Glomerular endothelial cell (primary cell): Measurements from ENCODE around the gene PRRT2. TPM values are rescaled to one million over a fixed set of nuclear protein-coding genes. Genes with fewer than 3 reads are reported as not detected.
A peak's percentile ranks its signal among the peaks of the same experiment; 100 is the strongest.
"Not testable (repeated sequence)": the region's sequence is repeated elsewhere in the genome, so short reads cannot be mapped to it uniquely, and the experiment has no call there.

Experiments used
- DNase-seq: peaks from one replicate; pipeline ENCODE4 v3.0.0-alpha.2; 2011; ENCODE audit warnings: low read depth, low spot score; ENCODE audit errors: extremely low read depth
- total RNA-seq: library from RNA; depleted of rRNA; stranded (reverse); fragments of >200 nt; gene quantifications from 2 replicates; pipeline ENCODE4 v1.2.3, GENCODE V29; 2015

Gene PRRT2
- 0.41 and 0.44 TPM in 2 replicates for total RNA-seq

DNA sequence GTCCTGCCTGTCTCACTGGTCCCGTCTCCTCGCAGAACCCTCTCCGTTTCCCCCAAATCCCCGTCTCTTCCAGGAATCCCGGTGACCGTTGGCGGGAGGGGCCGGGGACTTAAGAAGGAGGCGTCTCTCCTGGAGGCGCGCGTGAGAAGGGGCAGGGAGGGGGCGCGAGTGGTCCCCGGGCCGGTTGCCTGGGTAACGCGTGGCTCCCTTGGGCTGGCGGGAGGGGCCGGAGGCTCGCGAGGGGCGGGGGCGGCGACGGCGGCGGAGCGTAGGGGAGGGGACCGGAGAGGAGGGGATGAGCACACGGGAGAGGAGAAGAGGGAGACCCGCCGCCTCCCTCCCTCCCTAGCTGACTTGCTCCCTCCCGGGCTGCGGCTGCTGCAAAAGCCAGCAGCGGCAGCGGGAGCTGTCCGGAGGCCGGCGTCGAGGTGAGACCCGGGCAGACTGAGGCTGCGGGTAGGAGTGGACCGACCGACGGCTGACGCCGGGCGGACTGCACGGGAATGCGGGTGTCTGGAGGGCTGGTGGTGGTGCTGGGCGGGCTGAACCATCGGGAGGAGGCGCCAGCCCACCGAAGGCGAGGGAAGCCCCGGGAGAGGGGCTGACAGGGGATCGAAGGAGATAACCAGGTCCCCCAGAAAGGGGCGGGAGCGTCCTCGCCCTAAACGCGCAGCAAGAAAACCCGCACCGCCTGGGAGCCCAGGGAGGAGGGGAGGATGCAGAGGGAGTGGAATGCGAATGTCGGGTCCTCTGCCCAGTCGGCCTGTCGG, at the start of gene PRRT2:
PRRT2 (plus strand) TSS at position 298 of the 770 bp plus-strand sequence. CDS start 862 bp downstream, outside the sequence.
- DNase-seq, result no peak

DNA sequence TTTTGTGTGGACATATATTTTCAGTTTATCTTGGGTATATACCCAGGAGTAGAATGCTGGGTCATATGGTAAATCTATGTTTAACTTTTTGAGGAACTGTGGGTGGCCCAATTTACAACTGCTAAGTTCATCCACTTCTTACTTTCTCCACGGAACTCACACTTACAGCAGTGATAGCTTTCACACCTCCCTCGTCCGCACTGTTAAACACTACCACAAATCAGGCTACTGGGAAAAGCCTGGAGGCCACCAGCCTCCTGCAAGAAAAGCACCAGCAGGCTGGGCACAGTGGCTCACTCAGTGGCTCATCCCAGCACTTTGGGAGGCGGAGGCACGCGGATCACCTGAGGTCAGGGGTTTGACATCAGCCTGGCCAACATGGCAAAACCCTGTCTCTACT, 48.7 kb upstream of the PRRT2 start:
- no peak for DNase-seq

DNA sequence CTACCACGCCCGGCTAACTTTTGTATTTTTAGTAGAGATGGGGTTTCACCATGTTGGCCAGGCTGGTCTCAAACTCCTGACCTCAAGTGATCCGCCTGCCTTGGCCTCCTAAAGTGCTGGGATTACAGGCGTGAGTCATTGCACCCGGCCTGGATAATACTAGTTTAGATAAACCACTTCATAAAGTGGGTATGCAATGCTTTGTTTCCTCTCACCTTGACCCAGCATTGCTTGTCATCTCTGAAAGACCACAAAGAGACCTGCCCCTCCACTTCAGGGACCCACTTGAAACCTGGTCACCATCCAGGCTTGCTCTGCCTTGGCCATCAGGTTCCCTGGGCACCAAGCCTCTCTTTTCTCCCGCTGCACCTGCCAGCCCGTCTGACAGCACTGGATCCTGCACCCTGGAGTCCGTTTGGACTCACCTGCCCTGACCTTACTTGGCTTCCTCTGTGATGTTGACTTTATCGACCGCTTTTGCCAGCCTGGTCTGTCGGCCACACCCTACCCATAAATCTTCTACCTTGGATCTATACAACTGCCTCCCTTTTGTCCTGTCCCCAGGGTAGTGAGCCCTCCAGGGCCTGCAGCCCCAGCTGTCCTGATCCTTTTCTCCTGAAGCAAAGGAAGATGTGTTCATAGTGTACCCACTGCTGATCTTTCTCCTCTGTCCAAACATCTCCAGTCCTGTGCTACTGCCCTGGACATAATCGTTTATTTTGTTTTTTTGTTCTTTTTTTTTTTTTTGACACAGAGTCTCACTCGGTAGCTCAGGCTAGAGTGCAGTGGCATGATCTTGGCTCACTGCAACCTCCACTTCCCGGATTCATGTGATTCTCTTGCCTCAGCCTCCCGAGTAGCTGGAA, 46.6 kb upstream of the PRRT2 start:
- no peak for DNase-seq

DNA sequence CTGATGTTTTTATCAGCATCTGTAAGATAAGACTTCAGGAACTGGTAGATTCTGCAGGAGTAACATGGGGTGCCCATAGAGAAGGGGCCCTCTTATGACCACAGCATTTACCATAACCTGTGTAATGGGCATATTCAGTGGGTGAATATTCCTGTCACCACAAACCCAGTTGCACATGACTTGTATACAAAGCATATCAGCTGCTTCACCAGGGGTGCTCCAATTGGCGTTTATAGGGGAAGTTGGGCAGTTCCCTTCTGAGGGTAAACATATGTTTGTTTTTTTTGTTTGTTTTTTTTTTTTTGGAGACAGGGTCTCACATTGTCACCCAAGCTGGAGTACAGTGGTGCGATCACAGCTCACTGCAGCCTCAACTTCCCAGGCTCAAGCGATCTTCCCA, 45.4 kb upstream of the PRRT2 start:
- DNase-seq, result no peak

DNA sequence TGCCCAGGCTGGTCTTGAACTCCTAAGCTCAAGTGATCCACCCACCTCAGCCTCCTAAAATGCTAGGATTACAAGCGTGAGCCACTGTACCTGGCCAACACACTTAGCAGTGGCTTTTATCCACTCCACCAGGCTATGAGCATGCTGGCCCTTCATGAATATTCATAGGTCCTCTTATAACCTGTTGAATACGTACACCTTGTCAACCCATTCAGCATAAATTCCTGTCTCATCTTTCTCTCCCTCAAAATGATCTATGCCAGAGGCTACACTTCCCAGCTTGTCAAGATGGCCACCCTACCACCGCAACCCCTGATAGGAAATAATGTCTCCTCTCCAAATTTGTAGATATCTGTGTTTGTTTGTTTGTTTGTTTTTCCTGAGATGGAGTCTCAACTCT, 44.9 kb upstream of the PRRT2 start:
- no peak for DNase-seq

DNA sequence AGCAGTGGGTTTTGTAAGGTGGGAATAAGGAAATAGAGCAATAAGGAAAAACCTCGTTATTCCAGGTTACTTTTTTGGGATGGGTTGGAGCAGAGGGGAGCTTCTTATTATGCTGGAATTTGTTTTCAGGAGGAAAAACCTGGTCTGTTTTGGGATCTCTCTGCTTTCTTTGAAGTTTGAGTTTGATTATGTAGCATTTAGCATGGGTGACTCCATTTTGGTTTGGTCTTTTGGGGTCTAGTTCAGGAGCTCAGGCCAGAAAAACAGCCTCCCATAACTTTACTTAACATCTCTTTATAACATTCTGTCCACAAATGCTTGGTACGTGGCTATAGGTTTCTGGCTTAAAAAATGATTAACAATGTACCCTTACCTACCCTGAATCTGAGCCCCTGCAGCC, 42.5 kb upstream of the PRRT2 start:
- DNase-seq, result no peak

DNA sequence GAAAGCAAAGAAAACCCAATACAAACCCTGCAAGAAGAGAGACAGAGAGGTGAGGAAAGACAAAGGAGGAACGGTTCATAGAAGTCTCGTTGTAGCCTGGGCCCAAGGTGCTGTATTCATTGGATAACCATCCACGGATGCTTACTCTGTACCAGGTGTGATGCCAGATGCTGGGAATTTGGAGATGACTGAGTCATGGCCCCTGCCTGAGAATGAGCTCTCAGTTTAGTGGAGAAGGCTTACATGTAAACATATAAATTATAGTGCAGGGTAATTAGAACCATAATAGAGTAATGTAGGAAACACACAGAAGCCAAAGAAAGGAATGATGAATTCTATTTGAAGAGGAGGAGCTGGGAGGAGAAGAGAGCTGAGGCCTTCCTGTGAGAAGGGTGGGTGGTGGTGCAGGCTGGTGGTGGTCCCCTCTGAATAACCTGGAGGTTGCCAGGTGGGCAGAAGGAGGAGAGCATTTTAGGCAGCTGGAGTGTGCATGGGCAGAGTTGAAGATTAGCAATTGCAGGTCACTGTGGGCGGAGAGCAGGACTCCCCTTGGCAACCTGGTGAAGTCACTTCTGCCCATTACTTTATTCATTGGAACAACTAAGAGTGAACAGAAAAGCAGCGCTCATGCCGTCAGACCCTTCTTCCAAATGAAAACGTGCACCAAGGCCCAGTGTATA, 41.6 kb upstream of the PRRT2 start:
- DNase-seq, result no peak

DNA sequence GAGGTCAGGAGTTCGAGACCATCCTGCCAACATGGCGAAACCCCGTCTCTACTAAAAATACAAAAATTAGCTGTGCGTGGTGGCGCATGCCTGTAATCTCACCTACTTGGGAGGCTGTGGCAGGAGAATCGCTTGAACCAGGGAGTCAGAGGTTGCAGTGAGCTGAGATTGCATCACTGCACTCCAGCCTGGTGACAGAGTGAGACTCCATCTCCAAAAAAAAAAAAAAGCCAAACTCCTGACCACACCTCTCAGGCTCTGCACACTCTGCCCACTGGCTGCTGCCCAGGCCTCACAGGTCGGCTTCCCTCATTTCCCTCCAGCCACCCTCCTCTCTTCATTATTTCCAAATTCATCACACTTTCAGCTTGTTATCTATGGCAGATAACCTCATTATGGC, 39.7 kb upstream of the PRRT2 start:
- not testable (repeated sequence) for DNase-seq

DNA sequence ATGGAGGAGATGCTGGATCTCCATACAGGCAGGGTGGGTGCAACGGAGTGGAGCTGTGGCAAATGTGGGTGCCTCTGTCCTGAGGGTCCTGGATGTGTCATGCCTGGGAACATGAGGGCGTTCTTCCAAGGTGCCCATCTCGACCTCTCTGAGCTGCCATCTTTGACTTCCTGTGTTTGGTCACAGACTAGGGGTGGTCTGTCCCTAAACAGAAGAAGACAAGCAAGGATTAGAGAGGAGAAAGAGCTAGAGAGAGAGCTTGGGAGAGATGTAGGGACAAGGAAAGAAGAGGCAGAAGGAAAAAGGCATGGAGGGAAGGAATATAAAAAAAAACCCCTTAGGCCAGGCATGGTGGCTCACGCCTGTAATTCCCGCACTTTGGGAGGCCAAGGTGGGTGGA, 37.3 kb upstream of the PRRT2 start:
- no peak for DNase-seq

DNA sequence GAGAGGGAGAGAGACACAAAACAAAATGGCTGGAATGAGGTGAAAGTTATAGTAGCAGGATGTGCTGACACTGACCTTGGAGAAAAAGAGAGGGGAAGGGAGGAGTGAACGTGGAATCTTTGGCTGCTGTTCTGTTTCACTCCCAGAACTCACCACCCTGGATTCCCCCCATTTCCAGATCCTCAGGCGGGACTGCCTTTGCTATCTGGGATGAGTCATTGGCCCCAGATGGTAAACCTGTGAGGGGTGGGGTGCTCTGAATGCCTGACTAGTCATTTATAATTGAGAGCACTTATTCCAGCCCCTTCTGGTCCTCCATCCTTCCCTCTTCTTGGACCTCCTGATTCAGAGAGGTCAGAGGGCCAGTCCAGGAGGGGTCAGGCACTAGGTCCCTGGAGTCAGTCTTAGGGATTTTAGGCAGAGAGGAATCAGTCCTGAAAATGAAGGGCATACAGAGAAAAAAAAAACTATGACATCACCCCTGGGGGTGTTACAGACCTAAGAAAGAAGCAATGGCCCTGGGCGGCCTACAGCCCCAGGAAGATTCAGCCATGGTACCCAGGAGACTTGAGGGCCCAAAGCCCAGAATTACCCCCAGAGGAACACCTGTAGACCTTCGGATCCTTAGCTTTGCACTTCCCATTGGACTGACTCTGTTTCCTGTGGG, 36.1 kb upstream of the PRRT2 start:
- no peak for DNase-seq

DNA sequence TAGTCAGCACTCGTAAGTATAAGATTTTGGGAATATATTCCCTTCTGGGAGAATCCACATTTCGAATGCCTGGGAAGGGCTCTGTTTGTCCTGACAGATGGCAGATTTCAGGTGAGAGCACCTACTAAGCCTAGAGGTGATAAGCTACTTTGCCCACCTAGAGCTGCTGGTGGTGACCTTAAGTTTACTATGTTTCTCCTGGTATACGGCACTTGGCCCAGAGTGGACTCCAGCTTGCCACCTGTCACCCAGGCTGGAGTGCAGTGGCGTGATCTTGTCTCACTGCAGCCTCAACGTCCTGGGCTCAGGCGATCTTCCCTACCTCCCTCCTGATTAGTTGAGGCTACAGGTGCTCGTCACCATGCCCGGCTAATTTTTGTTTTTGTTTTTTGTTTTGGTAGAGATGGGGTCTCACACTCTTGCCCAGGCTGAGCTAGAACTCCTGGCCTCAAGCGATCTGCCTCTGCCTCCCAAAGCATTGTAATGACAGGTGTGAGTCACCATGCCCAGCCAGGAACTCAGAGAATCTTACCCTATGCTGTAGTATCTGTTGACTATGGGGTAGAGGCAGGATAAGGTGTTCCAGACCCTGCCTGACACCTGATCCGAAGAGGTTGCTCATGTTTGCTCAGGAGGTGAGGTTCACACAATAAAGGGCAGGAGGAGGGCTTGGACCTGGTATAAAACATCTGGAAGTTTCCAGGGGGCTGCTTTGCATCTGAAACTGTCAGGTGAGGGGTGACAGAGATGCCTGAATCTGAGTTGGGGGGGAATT, 34.2 kb upstream of the PRRT2 start, which contains the start of gene ZG16:
ZG16 (plus strand) TSS at position 681 of the 775 bp plus-strand sequence. CDS start 1,011 bp downstream, outside the sequence.
- no peak for DNase-seq

DNA sequence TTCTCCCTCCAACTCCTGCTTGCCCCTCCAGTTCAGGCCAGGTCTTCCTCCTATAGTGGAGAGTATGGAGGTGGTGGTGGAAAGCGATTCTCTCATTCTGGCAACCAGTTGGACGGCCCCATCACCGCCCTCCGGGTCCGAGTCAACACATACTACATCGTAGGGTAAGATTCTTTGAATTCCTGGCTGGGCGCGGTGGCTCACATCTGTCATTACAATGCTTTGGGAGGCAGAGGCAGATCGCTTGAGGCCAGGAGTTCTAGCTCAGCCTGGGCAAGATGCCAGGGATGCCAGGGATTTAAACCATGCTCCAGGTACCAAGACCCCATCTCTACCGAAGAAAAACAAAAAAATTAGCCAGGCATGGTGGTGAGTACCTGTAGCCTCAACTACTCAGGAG, 32.5 kb upstream of the PRRT2 start:
- DNase-seq, result no peak

DNA sequence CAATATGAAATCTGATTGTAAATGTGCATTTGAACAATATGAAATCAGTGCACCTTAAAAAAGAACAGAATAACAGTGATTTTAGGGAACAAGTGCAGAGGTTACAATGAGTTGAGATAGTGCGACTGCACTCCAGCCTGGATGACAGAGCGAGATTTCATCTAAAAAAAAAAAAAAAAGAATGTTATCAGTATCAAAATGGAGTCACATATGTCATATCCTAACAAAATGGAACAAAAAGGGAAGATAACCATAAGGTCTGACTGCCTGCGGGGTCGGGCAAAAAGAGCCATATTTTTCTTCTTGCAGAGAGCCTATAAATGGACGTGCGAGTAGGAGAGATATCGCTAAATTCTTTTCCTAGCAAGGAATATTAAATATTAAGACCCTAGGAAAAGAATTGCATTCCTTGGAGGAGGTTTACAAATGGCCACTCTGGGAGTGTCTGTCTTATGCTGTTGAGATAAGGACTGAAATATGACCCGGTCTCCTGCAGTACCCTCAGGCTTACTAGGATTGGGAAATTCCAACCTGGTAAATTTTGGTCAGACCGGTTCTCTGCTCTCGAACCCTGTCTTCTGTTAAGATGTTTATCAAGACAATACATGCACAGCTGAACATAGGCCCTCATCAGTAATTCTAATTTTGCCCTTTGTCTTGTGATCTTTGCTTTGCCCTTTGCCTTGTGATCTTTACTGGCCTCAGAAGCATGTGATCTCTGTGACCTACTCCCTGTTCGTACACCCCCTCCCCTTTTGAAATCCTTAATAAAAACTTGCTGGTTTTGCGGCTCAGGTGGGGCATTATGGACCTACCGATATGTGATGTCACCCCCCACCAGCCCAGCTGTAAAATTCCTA, 28.7 kb upstream of the PRRT2 start:
- not testable (repeated sequence) for DNase-seq

DNA sequence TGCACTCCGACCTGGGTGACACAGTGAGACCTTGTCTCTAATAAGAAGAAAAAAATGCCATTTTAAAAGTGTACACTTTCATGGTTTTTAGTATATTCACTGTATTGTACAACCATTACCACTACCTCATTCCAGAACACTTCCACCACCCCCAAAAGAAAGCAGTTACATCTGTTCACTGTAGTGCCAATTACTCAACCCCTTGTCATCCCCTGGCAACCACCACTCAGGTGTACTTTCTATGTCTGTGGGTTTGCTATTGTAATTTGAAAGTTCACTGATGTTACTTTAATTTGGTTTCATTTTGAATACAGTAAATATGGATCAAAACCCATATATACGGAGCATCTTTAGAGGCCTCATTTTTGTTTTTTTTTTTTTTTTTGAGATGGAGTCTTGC, 27.8 kb upstream of the PRRT2 start:
- DNase-seq, result no peak

DNA sequence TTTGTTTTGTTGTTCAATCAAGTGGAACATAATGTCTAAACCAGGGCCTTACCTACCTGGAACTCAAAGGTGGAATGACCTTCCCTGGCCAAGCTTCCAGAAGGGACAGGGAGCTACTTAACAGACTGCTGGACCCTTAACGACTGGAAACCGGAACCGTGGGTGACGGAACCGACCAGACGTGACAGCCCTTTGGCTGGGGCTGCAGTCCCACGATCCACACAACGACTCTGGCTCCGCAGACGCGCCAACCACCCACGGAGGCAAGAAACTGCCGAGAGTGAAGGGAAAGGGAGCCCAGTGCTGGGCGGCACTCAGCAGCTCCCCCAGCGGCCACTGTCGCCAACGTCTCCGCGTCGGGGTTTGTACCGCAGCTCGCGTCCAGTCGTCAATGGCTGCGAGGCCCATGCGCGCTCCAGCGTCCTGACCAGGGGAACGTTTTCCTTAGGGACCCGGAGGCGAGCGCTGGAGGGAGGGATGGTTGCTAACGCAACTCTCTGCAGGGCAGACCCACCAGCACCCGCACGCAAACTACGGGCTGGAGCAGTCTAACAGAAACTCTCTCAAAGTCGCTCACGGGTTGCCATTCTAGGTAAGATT, 27.0 kb upstream of the PRRT2 start:
- no peak for DNase-seq

DNA sequence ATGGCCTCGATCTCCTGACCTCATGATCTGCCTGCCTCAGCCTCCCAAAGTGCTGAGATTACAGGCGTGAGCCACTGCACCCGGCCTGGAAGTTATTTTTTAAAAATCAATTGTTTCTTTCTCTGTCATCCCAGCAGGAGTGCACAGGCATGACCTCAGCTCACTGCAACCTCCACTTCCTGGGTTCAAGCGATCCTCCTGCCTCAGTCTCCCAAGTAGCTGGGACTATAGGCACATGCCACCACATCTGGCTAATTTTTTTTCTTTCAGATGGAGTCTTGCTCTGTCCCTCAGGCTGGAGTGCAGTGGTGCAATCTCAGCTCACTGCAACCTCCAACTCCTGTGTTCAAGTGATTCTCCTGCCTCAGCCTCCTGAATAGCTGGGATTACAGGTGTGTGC, 24.8 kb upstream of the PRRT2 start:
- not testable (repeated sequence) for DNase-seq

DNA sequence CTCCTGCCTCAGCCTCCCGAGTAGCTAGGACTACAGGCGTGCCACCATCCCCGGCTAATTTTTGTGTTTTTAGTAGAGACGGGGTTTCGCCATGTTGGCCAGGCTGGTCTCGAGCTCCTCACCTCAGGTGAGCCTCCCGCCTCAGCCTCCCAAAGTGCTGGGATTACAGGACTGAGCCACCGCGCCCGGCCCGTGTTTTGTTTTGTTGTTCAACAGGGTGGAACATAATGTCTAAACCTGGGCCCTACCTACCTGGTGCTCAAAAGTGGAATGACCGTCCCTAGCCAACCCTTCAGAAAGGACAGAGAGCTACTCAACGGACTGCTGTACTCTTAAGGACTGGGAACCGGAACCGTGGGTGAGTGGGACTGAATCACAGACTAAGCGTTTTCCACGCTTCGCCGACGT, 22.2 kb upstream of the PRRT2 start:
- DNase-seq, result no peak

DNA sequence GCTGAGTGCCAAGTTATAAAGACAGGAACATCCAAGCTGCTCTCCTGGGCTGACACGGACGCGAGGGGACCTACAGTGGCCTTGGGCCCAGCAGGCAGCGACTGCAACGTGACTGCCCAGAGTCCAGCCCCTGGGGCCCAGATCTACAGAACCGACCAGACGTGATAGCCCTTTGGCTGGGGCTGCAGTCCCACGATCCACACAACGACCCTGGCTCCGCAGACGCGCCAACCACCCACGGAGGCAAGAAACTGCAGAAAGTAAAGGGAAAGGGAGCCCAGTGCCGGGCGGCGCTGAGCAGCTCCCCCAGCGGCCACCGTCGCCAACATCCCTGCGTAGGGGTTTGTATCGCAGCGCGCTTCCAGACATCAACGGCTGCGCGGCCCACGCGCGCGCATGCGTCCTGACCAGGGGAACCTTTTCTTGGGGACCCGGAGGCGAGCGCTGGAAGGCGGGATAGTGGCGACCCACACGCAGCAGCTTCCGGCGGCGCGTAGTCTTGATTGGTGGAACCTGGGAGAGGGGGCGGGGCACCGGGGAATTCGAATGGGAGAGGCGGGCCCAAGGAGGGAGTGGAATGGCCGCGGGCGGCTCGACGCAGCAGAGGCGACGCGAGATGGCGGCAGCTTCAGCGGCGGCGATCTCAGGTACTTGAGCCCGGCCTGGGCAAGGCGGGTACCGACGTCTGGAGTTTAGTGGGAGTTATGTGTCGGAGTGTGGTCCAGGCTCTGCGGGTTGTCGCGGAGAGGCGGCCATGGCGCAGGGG, 21.6 kb upstream of the PRRT2 start, which contains the start of gene KIF22:
KIF22 (plus strand) TSS at position 569 of the 766 bp plus-strand sequence; CDS start at position 578, 9 bp downstream.
- DNase-seq, result peak; percentile 87
